ENCODE results near the gene MARCHF10. TPM values are rescaled to one million over a fixed set of nuclear protein-coding genes. Genes with fewer than 3 reads are reported as not detected.

MARCHF10 gene
- total and polyA plus RNA-seq, 2 of the 4 experiments (the other 2 are of a cell fraction), result 0.18 to 0.74 TPM

DNA sequence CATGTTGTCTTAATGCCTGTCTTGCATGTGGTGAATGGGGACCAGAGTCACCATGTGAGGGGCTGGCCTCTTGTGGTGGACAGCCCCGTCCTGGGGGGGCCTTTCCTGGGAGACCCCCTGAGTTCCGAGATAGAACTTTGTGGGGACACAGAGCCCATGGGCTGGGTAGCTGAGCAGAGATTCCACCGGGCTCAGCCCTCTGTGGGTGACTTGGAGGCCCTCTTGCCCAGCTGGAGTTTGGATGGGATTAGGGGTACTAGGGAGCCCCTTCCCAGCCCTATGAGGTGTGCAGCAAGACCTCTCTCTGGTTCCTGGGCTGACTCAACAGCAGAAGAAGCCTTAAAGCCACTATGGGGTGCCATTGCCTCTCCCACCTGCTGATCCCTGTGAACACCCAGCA, 142.5 kb downstream of the MARCHF10 start:
- POLR2A ChIA-PET (ENCODE audit: unreplicated experiment), result no interaction called here
- no peak overlapping the region for H3K18ac ChIP-seq (ENCODE audit: low read depth, low read length)
- H3K23ac ChIP-seq (ENCODE audit: low read depth, low read length), result no peak overlapping the region
- no peak for TF ChIP-seq FOS (IDR thresholded peaks at IDR 0.05; ENCODE audit: low read depth, low read length)
- no peak for TF ChIP-seq RAD21 (IDR thresholded peaks at IDR 0.05; ENCODE audit: low read length)
- no peak for TF ChIP-seq CHD1 (IDR thresholded peaks at IDR 0.05; ENCODE audit: low read depth, low read length)
- TF ChIP-seq SMC3 (IDR thresholded peaks at IDR 0.05; ENCODE audit: low read depth, low read length), result no peak
- TF ChIP-seq, protein P1, sequence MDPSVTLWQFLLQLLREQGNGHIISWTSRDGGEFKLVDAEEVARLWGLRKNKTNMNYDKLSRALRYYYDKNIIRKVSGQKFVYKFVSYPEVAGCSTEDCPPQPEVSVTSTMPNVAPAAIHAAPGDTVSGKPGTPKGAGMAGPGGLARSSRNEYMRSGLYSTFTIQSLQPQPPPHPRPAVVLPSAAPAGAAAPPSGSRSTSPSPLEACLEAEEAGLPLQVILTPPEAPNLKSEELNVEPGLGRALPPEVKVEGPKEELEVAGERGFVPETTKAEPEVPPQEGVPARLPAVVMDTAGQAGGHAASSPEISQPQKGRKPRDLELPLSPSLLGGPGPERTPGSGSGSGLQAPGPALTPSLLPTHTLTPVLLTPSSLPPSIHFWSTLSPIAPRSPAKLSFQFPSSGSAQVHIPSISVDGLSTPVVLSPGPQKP (IDR thresholded peaks at IDR 0.05; ENCODE audit: borderline replicate concordance, low read depth, low read length), result no peak
- no peak for TF ChIP-seq RFX5 (IDR thresholded peaks at IDR 0.05; ENCODE audit: low read depth, low read length)
- TF ChIP-seq NFE2L2 (IDR thresholded peaks at IDR 0.05; ENCODE audit: low read depth, low read length), result no peak
- TF ChIP-seq, protein P2, sequence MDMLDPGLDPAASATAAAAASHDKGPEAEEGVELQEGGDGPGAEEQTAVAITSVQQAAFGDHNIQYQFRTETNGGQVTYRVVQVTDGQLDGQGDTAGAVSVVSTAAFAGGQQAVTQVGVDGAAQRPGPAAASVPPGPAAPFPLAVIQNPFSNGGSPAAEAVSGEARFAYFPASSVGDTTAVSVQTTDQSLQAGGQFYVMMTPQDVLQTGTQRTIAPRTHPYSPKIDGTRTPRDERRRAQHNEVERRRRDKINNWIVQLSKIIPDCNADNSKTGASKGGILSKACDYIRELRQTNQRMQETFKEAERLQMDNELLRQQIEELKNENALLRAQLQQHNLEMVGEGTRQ (IDR thresholded peaks at IDR 0.05; ENCODE audit: low read depth, low read length), result no peak
- TF ChIP-seq RCOR1 (IDR thresholded peaks at IDR 0.05; ENCODE audit: insufficient replicate concordance, low read length), result no peak
- no peak for TF ChIP-seq BHLHE40 (IDR thresholded peaks at IDR 0.05; ENCODE audit: low read depth, low read length)
- TF ChIP-seq CEBPB (IDR thresholded peaks at IDR 0.05; ENCODE audit: low read depth, low read length), result no peak
- no peak for TF ChIP-seq POLR2A (IDR thresholded peaks at IDR 0.05; ENCODE audit: low read depth, low read length)
- no peak for TF ChIP-seq MAZ (IDR thresholded peaks at IDR 0.05; ENCODE audit: borderline replicate concordance, low read depth, low read length)
- TF ChIP-seq MAFK (IDR thresholded peaks at IDR 0.05; ENCODE audit: low read depth, low read length), result no peak
- no peak for TF ChIP-seq MXI1 (IDR thresholded peaks at IDR 0.05; ENCODE audit: borderline replicate concordance, low read depth, low read length)
- TF ChIP-seq, protein P3, sequence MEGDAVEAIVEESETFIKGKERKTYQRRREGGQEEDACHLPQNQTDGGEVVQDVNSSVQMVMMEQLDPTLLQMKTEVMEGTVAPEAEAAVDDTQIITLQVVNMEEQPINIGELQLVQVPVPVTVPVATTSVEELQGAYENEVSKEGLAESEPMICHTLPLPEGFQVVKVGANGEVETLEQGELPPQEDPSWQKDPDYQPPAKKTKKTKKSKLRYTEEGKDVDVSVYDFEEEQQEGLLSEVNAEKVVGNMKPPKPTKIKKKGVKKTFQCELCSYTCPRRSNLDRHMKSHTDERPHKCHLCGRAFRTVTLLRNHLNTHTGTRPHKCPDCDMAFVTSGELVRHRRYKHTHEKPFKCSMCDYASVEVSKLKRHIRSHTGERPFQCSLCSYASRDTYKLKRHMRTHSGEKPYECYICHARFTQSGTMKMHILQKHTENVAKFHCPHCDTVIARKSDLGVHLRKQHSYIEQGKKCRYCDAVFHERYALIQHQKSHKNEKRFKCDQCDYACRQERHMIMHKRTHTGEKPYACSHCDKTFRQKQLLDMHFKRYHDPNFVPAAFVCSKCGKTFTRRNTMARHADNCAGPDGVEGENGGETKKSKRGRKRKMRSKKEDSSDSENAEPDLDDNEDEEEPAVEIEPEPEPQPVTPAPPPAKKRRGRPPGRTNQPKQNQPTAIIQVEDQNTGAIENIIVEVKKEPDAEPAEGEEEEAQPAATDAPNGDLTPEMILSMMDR (conservative IDR thresholded peaks at IDR 0.05; ENCODE audit: low read depth, low read length), result no peak
- peaks cover 34 to 71% of the 10 kb centered on the region in 2 experiments for H3K79me1 ChIP-seq (ENCODE audit: low read depth in 1 of 2, low read length in 2 of 2)
- no peak overlapping the region for H2AK9ac ChIP-seq (replicated peaks; ENCODE audit: low read depth, low read length, poor library complexity)
- H2AK5ac ChIP-seq (ENCODE audit: low read depth, low read length), result no peak overlapping the region
- DNase-seq, result no peak
- dilution Hi-C loops (cut with HindIII; ENCODE audit: low sequenced_read_pairs, unreplicated experiment) (no loop called here), in situ Hi-C loops (cut with MboI; ENCODE audit: low sequenced_read_pairs) (no loop called here), intact Hi-C loops (cut with micrococcal nuclease) (no loop called here)
- ATAC-seq (ENCODE audit: low read depth), result no peak
- no peak overlapping the region for H2AFZ ChIP-seq (replicated peaks; ENCODE audit: low read length, poor library complexity)
- no peak overlapping the region for H4K8ac ChIP-seq (ENCODE audit: low read depth in 2 of 2, low read length in 2 of 2)
- no peak overlapping the region for H3K9ac ChIP-seq (ENCODE audit: low read depth, low read length)
- H4K5ac ChIP-seq (ENCODE audit: low read depth, low read length), result no peak overlapping the region
- H3K4ac ChIP-seq (ENCODE audit: low read depth, low read length), result no peak overlapping the region
- H3K56ac ChIP-seq (ENCODE audit: extremely low read depth, insufficient read depth, low read length), result no peak overlapping the region
- H4K91ac ChIP-seq (ENCODE audit: insufficient read depth, low read depth, low read length), result no peak overlapping the region
- H3K27me3 ChIP-seq (ENCODE audit: control insufficient read depth, insufficient read depth, low read length), result no peaks in the 10 kb centered on the region
- peaks cover 31% of the 10 kb centered on the region for H4K20me1 ChIP-seq (ENCODE audit: insufficient read depth, low read length)
- H2BK120ac ChIP-seq (ENCODE audit: low read depth, low read length), result no peak overlapping the region
- H3K27ac ChIP-seq (ENCODE audit: insufficient read depth, low read length), result no peak overlapping the region
- 100% methylated on average over 2 of the region's 3 CpGs; no CpG with 5 or more reads in 1 of the 2 experiments for WGBS, 2 experiments (ENCODE audit: extremely low coverage in 2 of 2, insufficient read length in 1 of 2)
- no peak overlapping the region for H2BK20ac ChIP-seq (ENCODE audit: low read depth, low read length)
- CTCF ChIA-PET, result no interaction called here
- H3K9me1 ChIP-seq (ENCODE audit: insufficient read depth, low read length), result peaks cover 15% of the 10 kb centered on the region
- H3K9me3 ChIP-seq (ENCODE audit: control insufficient read depth, insufficient read depth, low read length), result no peaks in the 10 kb centered on the region
- H3K4me3 ChIP-seq (ENCODE audit: insufficient read depth, low read depth, low read length), result no peak overlapping the region
- H2BK5ac ChIP-seq (ENCODE audit: low read depth, low read length, poor library complexity, severe bottlenecking), result no peak overlapping the region
- peaks cover 51% of the 10 kb centered on the region for H3K36me3 ChIP-seq (ENCODE audit: control insufficient read depth, insufficient read depth, low read length)
- BruUV-seq (replicated peaks), result no TSS peak
- no peak overlapping the region for H2BK15ac ChIP-seq (ENCODE audit: low read depth, low read length)
- H3K14ac ChIP-seq (replicated peaks; ENCODE audit: low read depth, low read length), result no peak overlapping the region
- no peaks in the 10 kb centered on the region for H3K4me1 ChIP-seq (ENCODE audit: control insufficient read depth, insufficient read depth, low read length)
- H3K4me2 ChIP-seq (ENCODE audit: low read depth, low read length), result no peak overlapping the region

Data from IMR-90 (cell line).